Sigmoid colon (tissue), 7 donors: ENCODE measurements around the gene CHAF1B. TPM values are rescaled to one million over a fixed set of nuclear protein-coding genes. Genes with fewer than 3 reads are reported as not detected.
A peak's percentile ranks its signal among the peaks of the same experiment; 100 is the strongest.
"Not testable (repeated sequence)": the region's sequence is repeated elsewhere in the genome, so short reads cannot be mapped to it uniquely, and the experiment has no call there.

Experiments used
- DNase-seq: peaks from one replicate; pipeline ENCODE4 v3.0.0-alpha.2; 2019
- H3K27ac ChIP-seq, 4 donors: fragments of 200-600 bp; sonication (generic); one replicate each; pipeline ENCODE4 v1.5.1; 2016 to 2019; ENCODE audit warnings: mild to moderate bottlenecking in 1 of 4
- H3K27me3 ChIP-seq, 3 donors: fragments of 200-600 bp; sonication (generic); one replicate each; pipeline ENCODE4 v1.5.1; 2019; ENCODE audit warnings: mild to moderate bottlenecking in 1 of 3
- H3K36me3 ChIP-seq, 4 donors: fragments of 200-600 bp; sonication (generic); one replicate each; pipeline ENCODE4 v1.5.1; 2016 to 2019
- H3K4me1 ChIP-seq, 4 donors: fragments of 200-600 bp; sonication (generic); one replicate each; pipeline ENCODE4 v1.5.1; 2017 to 2019
- H3K4me3 ChIP-seq, 4 donors: fragments of 200-600 bp; sonication (generic); one replicate each; pipeline ENCODE4 v1.5.1; 2017 to 2019; ENCODE audit warnings: mild to moderate bottlenecking in 2 of 4, moderate library complexity in 1 of 4
- H3K9me3 ChIP-seq, 4 donors: fragments of 200-600 bp in 3 of 4; sonication (generic) in 3 of 4; one replicate each; pipeline versions ENCODE4 v1.5.1 to v1.6.1; 2013 to 2019
- CTCF ChIP-seq, 4 experiments: fragments of 450-650 bp in 3 of 4; fragments of 200-600 bp in 1 of 4; IDR thresholded peaks; one replicate each; pipeline ENCODE4 v1.5.1; 2016 to 2019; ENCODE audit warnings: antibody characterized with exemption in 4 of 4, mild to moderate bottlenecking in 3 of 4, moderate library complexity in 2 of 4
- EP300 ChIP-seq, 4 donors: sonication (generic); formaldehyde crosslinking; IDR thresholded peaks; one replicate each; pipeline ENCODE4 v1.6.1; 2017; ENCODE audit warnings: antibody characterized with exemption in 4 of 4
- POLR2A ChIP-seq, 2 donors: fragments of 450-650 bp; IDR thresholded peaks; one replicate each; pipeline ENCODE4 v1.6.1; 2016; ENCODE audit warnings: antibody characterized with exemption in 2 of 2, mild to moderate bottlenecking in 2 of 2, moderate library complexity in 2 of 2
- POLR2AphosphoS5 ChIP-seq, 4 donors: sonication (generic); formaldehyde crosslinking; IDR thresholded peaks; one replicate each; pipeline ENCODE4 v1.6.1; 2017; ENCODE audit warnings: antibody characterized with exemption in 4 of 4
- WGBS, 2 donors: extraction: QIAGEN DNeasy Blood & Tissue Kit; methylation state at CpG; one replicate each; pipeline ENCODE4 v1.1.7; 2013; 5-methylcytosine and 5-hydroxymethylcytosine counted together
- intact Hi-C: fragments of 100-400 bp; cut with DNase I; formaldehyde crosslinking; loops from one replicate; pipeline ENCODE4 v1.15.1; 2023
- polyA plus RNA-seq, 3 donors: library from polyadenylated mRNA; stranded (reverse); fragments of 200-250 nt; gene quantifications; one replicate each; pipeline ENCODE4 v1.2.3, GENCODE V29; 2013
- total RNA-seq, 4 donors: library from RNA; depleted of rRNA; stranded (reverse); fragments of >200 nt; gene quantifications; one replicate each; pipeline ENCODE4 v1.1.0, GENCODE V29; 2016
- donor health status: healthy with polysubstance abuse.
- donor health status: Bipolar disorder and iron deficiency.
- donor health status: healthy.

Gene CHAF1B
- total and polyA plus RNA-seq, 7 donors, result 0.36 to 3.5 (median 0.66) TPM

GRCh38 chr21:36395353-36396111 lies 10.3 kb downstream of the CHAF1B start:
- Histone ChIP-seq H3K9me3 (no peaks in the 10 kb centered on the region), H3K4me3 (no peak overlapping the region), H3K27ac (no peak overlapping the region), H3K36me3 (no peaks in the 10 kb centered on the region), H3K4me1 (no peaks in the 10 kb centered on the region), H3K27me3 (no peaks in the 10 kb centered on the region)
- 94 to 95% methylated on average over 6 of the region's 6 CpGs for WGBS, 2 donors
- peak; percentile 27 for DNase-seq
- intact Hi-C loops, result no loop called here
- no peak for TF ChIP-seq EP300 (IDR thresholded peaks at IDR 0.05)
- no peak for TF ChIP-seq POLR2AphosphoS5 (IDR thresholded peaks at IDR 0.05)
- no peak for TF ChIP-seq POLR2A (IDR thresholded peaks at IDR 0.05)
- TF ChIP-seq CTCF (IDR thresholded peaks at IDR 0.05), result no peak

GRCh38 chr21:36396325-36396724 lies 11.1 kb downstream of the CHAF1B start:
- H3K4me3 ChIP-seq, result no peak overlapping the region
- intact Hi-C loops, result no loop called here
- TF ChIP-seq POLR2AphosphoS5 (IDR thresholded peaks at IDR 0.05) (no peak), POLR2A (IDR thresholded peaks at IDR 0.05) (no peak), EP300 (IDR thresholded peaks at IDR 0.05) (no peak), CTCF (IDR thresholded peaks at IDR 0.05) (no peak)
- H3K36me3 ChIP-seq, result no peaks in the 10 kb centered on the region
- no peaks in the 10 kb centered on the region for H3K9me3 ChIP-seq
- DNase-seq, result no peak
- no peak overlapping the region for H3K27ac ChIP-seq
- no peaks in the 10 kb centered on the region for H3K27me3 ChIP-seq
- 92 to 96% methylated on average over 3 of the region's 3 CpGs for WGBS, 2 donors
- no peaks in the 10 kb centered on the region for H3K4me1 ChIP-seq

- Histone ChIP-seq H3K4me1 (no peaks in the 10 kb centered on the region), H3K27ac (no peak overlapping the region), H3K27me3 (no peaks in the 10 kb centered on the region), H3K36me3 (no peaks in the 10 kb centered on the region), H3K4me3 (no peak overlapping the region), H3K9me3 (no peaks in the 10 kb centered on the region)
- intact Hi-C loops, result no loop called here
- WGBS, 2 donors, result 97 to 98% methylated on average over 4 of the region's 4 CpGs
- DNase-seq, result peak; percentile 35
- TF ChIP-seq POLR2AphosphoS5 (IDR thresholded peaks at IDR 0.05) (no peak), EP300 (IDR thresholded peaks at IDR 0.05) (no peak), POLR2A (IDR thresholded peaks at IDR 0.05) (no peak), CTCF (IDR thresholded peaks at IDR 0.05) (no peak)
These were observed 11.8 kb downstream of the CHAF1B start for GRCh38 chr21:36396971-36397370.

- H3K4me1 ChIP-seq, result no peaks in the 10 kb centered on the region
- TF ChIP-seq CTCF (IDR thresholded peaks at IDR 0.05) (no peak), POLR2A (IDR thresholded peaks at IDR 0.05) (no peak), POLR2AphosphoS5 (IDR thresholded peaks at IDR 0.05) (no peak), EP300 (IDR thresholded peaks at IDR 0.05) (no peak)
- no peaks in the 10 kb centered on the region for H3K27me3 ChIP-seq
- no peak for DNase-seq
- H3K9me3 ChIP-seq, result no peaks in the 10 kb centered on the region
- WGBS, 2 donors, result 88 to 94% methylated on average over 5 of the region's 5 CpGs
- intact Hi-C loops, result no loop called here
- H3K4me3 ChIP-seq, result no peak overlapping the region
- peaks cover 0 to 1% (median 0%) of the 10 kb centered on the region in 4 donors for H3K36me3 ChIP-seq
- no peak overlapping the region for H3K27ac ChIP-seq
These were observed 12.4 kb downstream of the CHAF1B start for GRCh38 chr21:36397606-36398005.

GRCh38 chr21:36399736-36400135 lies 14.5 kb downstream of the CHAF1B start:
- 96 to 97% methylated on average over 9 of the region's 9 CpGs for WGBS, 2 donors
- not testable (repeated sequence) for H3K4me1 ChIP-seq

More at GRCh38 chr21:36399736-36400135, 14.5 kb downstream of the CHAF1B start:
- DNase-seq, H3K4me3 ChIP-seq, H3K27ac ChIP-seq, H3K9me3 ChIP-seq, H3K27me3 ChIP-seq, intact Hi-C loops, H3K36me3 ChIP-seq: not testable (repeated sequence)
